ENCODE measurements around the gene GCH1.

The GCH1 gene

DNA sequence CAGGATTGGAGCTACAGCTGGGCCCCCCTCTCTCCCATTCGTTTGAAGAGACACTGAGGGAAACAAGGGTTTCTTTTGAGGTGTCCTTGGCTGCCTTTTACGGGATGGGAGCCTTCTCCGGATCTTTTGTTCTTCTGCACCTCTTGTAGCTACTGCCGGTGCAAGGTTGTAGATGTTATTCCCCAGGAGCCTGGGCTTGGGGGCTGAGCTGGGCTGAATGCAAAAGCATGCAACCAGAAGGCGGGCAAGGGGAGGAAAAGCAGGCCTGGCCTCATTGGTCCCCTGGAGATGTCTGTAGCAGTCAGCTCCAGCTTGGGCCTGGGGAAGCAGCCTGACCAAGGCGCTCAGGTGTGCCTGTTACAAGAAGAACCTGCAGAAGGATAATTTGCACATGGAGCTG, 110.3 kb downstream of the GCH1 start:
- no peak for DNase-seq

Measured in activated CD4-positive, CD25-positive, alpha-beta regulatory T cell treated with anti-CD3 and anti-CD28 coated beads, Interleukin-2, amount 50 U/mL, for 72 hours (primary cell).